ENCODE data around the gene CGRRF1. TPM values are rescaled to one million over a fixed set of nuclear protein-coding genes. Genes with fewer than 3 reads are reported as not detected.

Gene CGRRF1
- total and polyA plus RNA-seq, 2 of the 13 experiments (the other 11 are each of a cell fraction or from before 2014, with no cell fraction given) = 16.8 to 18.2 TPM

- TF ChIP-seq ZNF276 (CRISPR knock-in tag; IDR thresholded peaks at IDR 0.05; ENCODE audit: low read depth) = no peak
- TF ChIP-seq ZNF605 (CRISPR knock-in tag; IDR thresholded peaks at IDR 0.05) = no peak
- no peak for TF ChIP-seq ARNT (IDR thresholded peaks at IDR 0.05)
- no peak for TF ChIP-seq ZNF496 (CRISPR knock-in tag; IDR thresholded peaks at IDR 0.05; ENCODE audit: insufficient replicate concordance)
- TF ChIP-seq SYNCRIP (IDR thresholded peaks at IDR 0.05; ENCODE audit: insufficient read depth, low read depth, low read length) = no peak
- TF ChIP-seq HNF1B (CRISPR knock-in tag; IDR thresholded peaks at IDR 0.05) = peak; percentile 88
- peak; percentile 82 for TF ChIP-seq MYC (CRISPR knock-in tag; IDR thresholded peaks at IDR 0.05; ENCODE audit: borderline replicate concordance)
- no peak for TF ChIP-seq TRAFD1 (CRISPR knock-in tag; IDR thresholded peaks at IDR 0.05; ENCODE audit: borderline replicate concordance)
- TF ChIP-seq ZFP91 (CRISPR knock-in tag; IDR thresholded peaks at IDR 0.05; ENCODE audit: borderline replicate concordance) = peak; percentile 93
- TF ChIP-seq MED13 (CRISPR knock-in tag; IDR thresholded peaks at IDR 0.05) = no peak
- no peak for TF ChIP-seq ZBTB3 (CRISPR knock-in tag; IDR thresholded peaks at IDR 0.05; ENCODE audit: borderline replicate concordance, low read depth)
- TF ChIP-seq ZBTB2 (CRISPR knock-in tag; IDR thresholded peaks at IDR 0.05; ENCODE audit: low read depth) = no peak
- 0 out of 2 replicates have a peak, but pooled peaks have one; percentile 73 for TF ChIP-seq ZNF280B (CRISPR knock-in tag; IDR thresholded peaks at IDR 0.05; ENCODE audit: borderline replicate concordance)
- TF ChIP-seq ZBTB43 (CRISPR knock-in tag; conservative IDR thresholded peaks at IDR 0.05) = peak; percentile 78
Observed at GRCh38 chr14:54564868-54565784, 55.4 kb downstream of the CGRRF1 start (continued).

Data from HepG2 (cell line).